ENCODE measurements around the gene NLRC3. TPM values are rescaled to one million over a fixed set of nuclear protein-coding genes. Genes with fewer than 3 reads are reported as not detected.
"Not testable (repeated sequence)": the region's sequence is repeated elsewhere in the genome, so short reads cannot be mapped to it uniquely, and the experiment has no call there.

The NLRC3 gene
- total RNA-seq, 1 experiment from 2014 or later = 0.26 TPM

- Histone ChIP-seq H3K4me3 (ENCODE audit: low read depth in 2 of 2, low read length in 2 of 2) (peak overlapping the region; percentile 83 to 93), H3K27ac (ENCODE audit: low read length) (peak overlapping the region; percentile 84), H3K4me1 (ENCODE audit: control insufficient read depth, insufficient read depth, low read length) (0 out of 2 replicates have a peak, but pooled peaks cover 9% of the 10 kb centered on the region), H3K9me3 (ENCODE audit: control insufficient read depth, insufficient read depth, low read depth, low read length) (no peaks in the 10 kb centered on the region), H3K27me3 (ENCODE audit: control insufficient read depth, insufficient read depth, low read length) (no peaks in the 10 kb centered on the region), H3K36me3 (ENCODE audit: control insufficient read depth, insufficient read depth, low read length) (no peaks in the 10 kb centered on the region; the same call in 1 of the 2 replicates)
- BruUV-seq (replicated peaks) = no TSS peak
- POLR2A ChIA-PET = interaction anchor here (0.6 kb wide), 1 partner anchor 13 kb away, joined by 10 read pairs; no protein-coding TSS in a partner anchor
- intact Hi-C loops (cut with micrococcal nuclease; ENCODE audit: unreplicated experiment) = no loop called here
- TF ChIP-seq CTCF (IDR thresholded peaks at IDR 0.05) (no peak), TCF7L2 (IDR thresholded peaks at IDR 0.05; ENCODE audit: low read depth, low read length) (no peak), REST (IDR thresholded peaks at IDR 0.05; ENCODE audit: insufficient read depth in 1 of 2, low read depth in 2 of 2, low read length in 1 of 2) (no peak), SIN3A (IDR thresholded peaks at IDR 0.05; ENCODE audit: borderline replicate concordance, insufficient read depth, low read depth, low read length) (no peak), POLR2AphosphoS5 (IDR thresholded peaks at IDR 0.05; ENCODE audit: low read depth, low read length) (no peak)
- CTCF ChIA-PET = no interaction called here
- ATAC-seq (no peak), DNase-seq (ENCODE audit: low read depth, low spot score) (no peak)
- in situ Hi-C loops (cut with HindIII; ENCODE audit: low pct_unique_long_range_greater_than_20kb, low sequenced_read_pairs) = no loop called here
Measured at GRCh38 chr16:3501783-3502400, 75.3 kb downstream of the NLRC3 start.

- H3K4me1 ChIP-seq (ENCODE audit: control insufficient read depth, insufficient read depth, low read length); POLR2A ChIA-PET; H3K36me3 ChIP-seq (ENCODE audit: control insufficient read depth, insufficient read depth, low read length); CTCF ChIA-PET; intact Hi-C loops (cut with micrococcal nuclease; ENCODE audit: unreplicated experiment); H3K27me3 ChIP-seq (ENCODE audit: control insufficient read depth, insufficient read depth, low read length); H3K9me3 ChIP-seq (ENCODE audit: control insufficient read depth, insufficient read depth, low read depth, low read length); in situ Hi-C loops (cut with HindIII; ENCODE audit: low pct_unique_long_range_greater_than_20kb, low sequenced_read_pairs); DNase-seq (ENCODE audit: low read depth, low spot score); BruUV-seq (replicated peaks): not testable (repeated sequence)
- Histone ChIP-seq H3K27ac (ENCODE audit: low read length) (peak overlapping the region; percentile 84), H3K4me3 (ENCODE audit: low read depth in 2 of 2, low read length in 2 of 2) (peak overlapping the region; percentile 83 to 93)
- peak; percentile 16; the same call in 1 of the 2 replicates for ATAC-seq
Measured at GRCh38 chr16:3501412-3501761, 75.8 kb downstream of the NLRC3 start.

GRCh38 chr16:3498988-3499387 lies 78.2 kb downstream of the NLRC3 start:
- Histone ChIP-seq H3K4me1 (ENCODE audit: control insufficient read depth, insufficient read depth, low read length) (0 out of 2 replicates have a peak, but pooled peaks cover 9% of the 10 kb centered on the region), H3K27me3 (ENCODE audit: control insufficient read depth, insufficient read depth, low read length) (no peaks in the 10 kb centered on the region), H3K36me3 (ENCODE audit: control insufficient read depth, insufficient read depth, low read length) (no peaks in the 10 kb centered on the region; the same call in 1 of the 2 replicates), H3K4me3 (ENCODE audit: low read depth in 2 of 2, low read length in 2 of 2) (no peak overlapping the region), H3K27ac (ENCODE audit: low read length) (no peak overlapping the region), H3K9me3 (ENCODE audit: control insufficient read depth, insufficient read depth, low read depth, low read length) (no peaks in the 10 kb centered on the region)
- CTCF ChIA-PET = no interaction called here
- no TSS peak for BruUV-seq (replicated peaks)
- in situ Hi-C loops (cut with HindIII; ENCODE audit: low pct_unique_long_range_greater_than_20kb, low sequenced_read_pairs) (no loop called here), intact Hi-C loops (cut with micrococcal nuclease; ENCODE audit: unreplicated experiment) (no loop called here)
- ATAC-seq (no peak), DNase-seq (ENCODE audit: low read depth, low spot score) (no peak)
- POLR2A ChIA-PET = interaction anchor here (0.6 kb wide), 1 partner anchor 273 kb away, joined by 7 read pairs; no protein-coding TSS in a partner anchor
- TF ChIP-seq POLR2AphosphoS5 (IDR thresholded peaks at IDR 0.05; ENCODE audit: low read depth, low read length) = no peak
- TF ChIP-seq SIN3A (IDR thresholded peaks at IDR 0.05; ENCODE audit: borderline replicate concordance, insufficient read depth, low read depth, low read length) = no peak
- TF ChIP-seq TCF7L2 (IDR thresholded peaks at IDR 0.05; ENCODE audit: low read depth, low read length) = no peak
- TF ChIP-seq REST (IDR thresholded peaks at IDR 0.05; ENCODE audit: insufficient read depth in 1 of 2, low read depth in 2 of 2, low read length in 1 of 2) = no peak
- TF ChIP-seq CTCF (IDR thresholded peaks at IDR 0.05) = no peak

All from Panc1 (cell line).